HG03103 (cell line): Measurements from ENCODE around the gene CXCL12.

ENCODE experiments used
- ATAC-seq: cut with Tn5 transposase; IDR thresholded peaks from one replicate; pipeline ENCODE4 v1.9.1; 2021; ENCODE audit warnings: low read depth; ENCODE audit not compliant: unreplicated experiment

Gene CXCL12

GRCh38 chr10:44385026-44385695 is at the start of gene CXCL12:
TSS of gene CXCL12 (minus strand) at chr10:44385097. CDS start at chr10:44385005, 92 bp downstream.
- no peak for ATAC-seq

- no peak for ATAC-seq
Observed at GRCh38 chr10:44427479-44427878, 42.6 kb upstream of the CXCL12 start.

GRCh38 chr10:44427037-44427436 is 42.1 kb upstream of the CXCL12 start:
- ATAC-seq: no peak

GRCh38 chr10:44426247-44427034 is 41.5 kb upstream of the CXCL12 start:
- ATAC-seq: no peak

- no peak for ATAC-seq
Observed at GRCh38 chr10:44425466-44425865, 40.6 kb upstream of the CXCL12 start.

GRCh38 chr10:44424957-44425356 is 40.1 kb upstream of the CXCL12 start:
- no peak for ATAC-seq

GRCh38 chr10:44424298-44424697 is 39.4 kb upstream of the CXCL12 start:
- no peak for ATAC-seq

GRCh38 chr10:44422570-44423101 is 37.7 kb upstream of the CXCL12 start:
- ATAC-seq: no peak

GRCh38 chr10:44422153-44422552 is 37.3 kb upstream of the CXCL12 start:
- no peak for ATAC-seq

GRCh38 chr10:44419790-44420549 is 35.1 kb upstream of the CXCL12 start:
- no peak for ATAC-seq

- no peak for ATAC-seq
Observed at GRCh38 chr10:44418637-44419036, 33.7 kb upstream of the CXCL12 start.

GRCh38 chr10:44417761-44418160 is 32.9 kb upstream of the CXCL12 start:
- no peak for ATAC-seq

- ATAC-seq: no peak
Observed at GRCh38 chr10:44416936-44417335, 32.0 kb upstream of the CXCL12 start.

GRCh38 chr10:44416021-44416771 is 31.3 kb upstream of the CXCL12 start:
- no peak for ATAC-seq

- no peak for ATAC-seq
Observed at GRCh38 chr10:44415121-44415520, 30.2 kb upstream of the CXCL12 start.

- no peak for ATAC-seq
Observed at GRCh38 chr10:44413416-44413815, 28.5 kb upstream of the CXCL12 start.

GRCh38 chr10:44411251-44411650 is 26.4 kb upstream of the CXCL12 start:
- ATAC-seq: no peak

GRCh38 chr10:44404741-44405437 is 20.0 kb upstream of the CXCL12 start:
- ATAC-seq: no peak

- no peak for ATAC-seq
Observed at GRCh38 chr10:44402465-44403195, 17.7 kb upstream of the CXCL12 start.
